OCI-LY7 (cell line): ENCODE data around the gene FOXRED1.

Source experiments
- CTCF ChIP-seq: fragments of 200-600 bp; sonication (generic); conservative IDR thresholded peaks from 2 replicates; pipeline ENCODE4 v1.5.1; 2014; ENCODE audit warnings: mild to moderate bottlenecking, antibody characterized with exemption, low read length, moderate library complexity, mixed read lengths
- EZH2phosphoT487 ChIP-seq: fragments of 200-600 bp; sonication (generic); IDR thresholded peaks from 2 replicates; pipeline ENCODE4 v1.6.1; 2018; ENCODE audit warnings: low read depth, borderline replicate concordance, mild to moderate bottlenecking, mixed run types, antibody characterized with exemption, low read length, moderate library complexity, mixed read lengths

GRCh38 chr11:126307706-126308105 is 38.8 kb downstream of the FOXRED1 start:
- TF ChIP-seq CTCF (peak; percentile 76), EZH2phosphoT487 (no peak)
